ENCODE results near the gene AACS.

AACS gene

DNA sequence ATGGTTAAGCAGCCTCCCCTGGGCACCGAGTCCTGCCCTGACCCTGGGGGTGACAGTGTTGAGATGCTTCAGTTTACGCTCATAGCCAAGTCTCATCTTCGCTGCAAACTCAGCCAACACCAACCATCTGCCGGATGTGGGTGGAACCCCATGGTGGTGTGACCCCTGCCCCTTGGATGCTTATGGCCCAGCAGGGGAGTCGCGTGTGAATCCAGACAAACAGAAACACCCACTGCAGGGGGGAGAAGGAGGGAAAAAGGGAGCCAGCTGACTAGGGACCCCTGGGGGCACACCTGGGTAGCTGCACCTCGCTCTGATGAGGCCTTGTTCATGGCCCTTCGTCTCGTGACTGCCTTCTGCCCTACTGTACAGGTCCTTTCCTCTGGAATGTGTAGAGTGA lies 23.8 kb downstream of the AACS start:
- TF ChIP-seq SIN3A (IDR thresholded peaks at IDR 0.05; ENCODE audit: borderline replicate concordance, insufficient read depth, low read length), result no peak
- TF ChIP-seq, protein P1, sequence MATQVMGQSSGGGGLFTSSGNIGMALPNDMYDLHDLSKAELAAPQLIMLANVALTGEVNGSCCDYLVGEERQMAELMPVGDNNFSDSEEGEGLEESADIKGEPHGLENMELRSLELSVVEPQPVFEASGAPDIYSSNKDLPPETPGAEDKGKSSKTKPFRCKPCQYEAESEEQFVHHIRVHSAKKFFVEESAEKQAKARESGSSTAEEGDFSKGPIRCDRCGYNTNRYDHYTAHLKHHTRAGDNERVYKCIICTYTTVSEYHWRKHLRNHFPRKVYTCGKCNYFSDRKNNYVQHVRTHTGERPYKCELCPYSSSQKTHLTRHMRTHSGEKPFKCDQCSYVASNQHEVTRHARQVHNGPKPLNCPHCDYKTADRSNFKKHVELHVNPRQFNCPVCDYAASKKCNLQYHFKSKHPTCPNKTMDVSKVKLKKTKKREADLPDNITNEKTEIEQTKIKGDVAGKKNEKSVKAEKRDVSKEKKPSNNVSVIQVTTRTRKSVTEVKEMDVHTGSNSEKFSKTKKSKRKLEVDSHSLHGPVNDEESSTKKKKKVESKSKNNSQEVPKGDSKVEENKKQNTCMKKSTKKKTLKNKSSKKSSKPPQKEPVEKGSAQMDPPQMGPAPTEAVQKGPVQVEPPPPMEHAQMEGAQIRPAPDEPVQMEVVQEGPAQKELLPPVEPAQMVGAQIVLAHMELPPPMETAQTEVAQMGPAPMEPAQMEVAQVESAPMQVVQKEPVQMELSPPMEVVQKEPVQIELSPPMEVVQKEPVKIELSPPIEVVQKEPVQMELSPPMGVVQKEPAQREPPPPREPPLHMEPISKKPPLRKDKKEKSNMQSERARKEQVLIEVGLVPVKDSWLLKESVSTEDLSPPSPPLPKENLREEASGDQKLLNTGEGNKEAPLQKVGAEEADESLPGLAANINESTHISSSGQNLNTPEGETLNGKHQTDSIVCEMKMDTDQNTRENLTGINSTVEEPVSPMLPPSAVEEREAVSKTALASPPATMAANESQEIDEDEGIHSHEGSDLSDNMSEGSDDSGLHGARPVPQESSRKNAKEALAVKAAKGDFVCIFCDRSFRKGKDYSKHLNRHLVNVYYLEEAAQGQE (IDR thresholded peaks at IDR 0.05; ENCODE audit: insufficient read depth in 1 of 2, low read depth in 2 of 2, low read length in 2 of 2), result no peak
- TF ChIP-seq POLR2AphosphoS5 (IDR thresholded peaks at IDR 0.05; ENCODE audit: low read depth, low read length), result no peak
- no peak for TF ChIP-seq FOXP2 (optimal IDR thresholded peaks at IDR 0.05; ENCODE audit: borderline replicate concordance, extremely low read depth, extremely low read length, insufficient read depth)
- TF ChIP-seq TAF1 (IDR thresholded peaks at IDR 0.05; ENCODE audit: borderline replicate concordance, insufficient read depth, low read length), result no peak

DNA sequence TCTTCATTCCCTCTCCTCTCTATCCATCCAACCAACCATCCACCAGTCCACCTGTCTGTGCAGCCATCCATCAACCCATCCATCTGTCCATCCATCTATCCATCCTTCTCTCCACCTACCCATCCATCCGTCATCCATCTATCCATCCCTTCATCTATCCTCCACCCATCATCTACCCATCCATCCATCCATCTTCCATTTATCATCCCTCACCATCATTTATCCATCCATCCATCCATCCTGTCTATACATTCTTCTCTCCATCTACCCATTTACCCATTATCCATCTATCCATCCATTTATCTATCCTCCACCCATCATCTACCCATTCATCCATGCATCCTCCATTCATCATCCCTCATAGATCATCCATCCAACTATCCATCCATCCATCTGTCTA lies 24.4 kb downstream of the AACS start:
- TF ChIP-seq FOXP2 (optimal IDR thresholded peaks at IDR 0.05; ENCODE audit: borderline replicate concordance, extremely low read depth, extremely low read length, insufficient read depth) (no peak), TAF1 (IDR thresholded peaks at IDR 0.05; ENCODE audit: borderline replicate concordance, insufficient read depth, low read length) (no peak), SIN3A (IDR thresholded peaks at IDR 0.05; ENCODE audit: borderline replicate concordance, insufficient read depth, low read length) (no peak), POLR2AphosphoS5 (IDR thresholded peaks at IDR 0.05; ENCODE audit: low read depth, low read length) (no peak)
- TF ChIP-seq, protein P1 (IDR thresholded peaks at IDR 0.05; ENCODE audit: insufficient read depth in 1 of 2, low read depth in 2 of 2, low read length in 2 of 2), result no peak

DNA sequence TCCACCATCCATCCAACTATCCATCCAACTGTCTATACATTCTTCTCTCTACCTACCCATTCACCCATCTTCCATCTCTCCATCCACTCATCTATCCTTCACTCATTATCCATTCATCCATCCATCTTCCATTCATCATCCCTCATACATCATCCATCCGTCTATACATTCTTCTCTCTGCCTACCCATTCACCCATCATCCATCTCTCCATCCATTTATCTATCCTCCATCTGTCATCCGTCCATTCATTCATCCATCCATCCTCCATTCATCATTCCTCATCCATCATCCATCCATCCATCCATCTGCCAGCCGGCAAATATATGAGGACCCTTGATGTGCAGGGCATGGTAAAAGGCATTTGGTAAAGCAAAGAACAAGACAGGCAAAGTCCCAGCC lies 25.2 kb downstream of the AACS start:
- no peak for TF ChIP-seq FOXP2 (optimal IDR thresholded peaks at IDR 0.05; ENCODE audit: borderline replicate concordance, extremely low read depth, extremely low read length, insufficient read depth)

DNA sequence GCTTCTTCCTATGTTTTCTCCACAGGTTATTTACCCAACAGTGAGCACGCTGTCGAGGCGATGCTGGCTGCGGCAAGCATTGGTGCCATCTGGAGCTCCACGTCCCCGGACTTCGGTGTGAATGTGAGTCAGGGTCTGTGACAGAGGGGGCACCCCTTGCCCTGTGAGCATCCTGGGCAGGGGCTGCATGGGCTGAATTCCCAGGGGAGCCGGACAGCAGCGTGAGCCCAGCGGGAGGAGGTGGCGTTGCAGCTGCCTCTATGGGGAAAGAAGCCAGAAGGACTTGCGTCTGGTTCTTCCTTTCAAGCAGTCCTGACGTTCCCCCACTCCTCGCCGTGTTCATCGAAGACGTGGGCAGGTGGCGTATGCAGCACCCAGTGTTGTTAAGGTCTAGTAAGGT lies 26.2 kb downstream of the AACS start:
- TF ChIP-seq TAF1 (IDR thresholded peaks at IDR 0.05; ENCODE audit: borderline replicate concordance, insufficient read depth, low read length) (no peak), POLR2AphosphoS5 (IDR thresholded peaks at IDR 0.05; ENCODE audit: low read depth, low read length) (no peak), SIN3A (IDR thresholded peaks at IDR 0.05; ENCODE audit: borderline replicate concordance, insufficient read depth, low read length) (no peak), FOXP2 (optimal IDR thresholded peaks at IDR 0.05; ENCODE audit: borderline replicate concordance, extremely low read depth, extremely low read length, insufficient read depth) (no peak)
- TF ChIP-seq, protein P1 (IDR thresholded peaks at IDR 0.05; ENCODE audit: insufficient read depth in 1 of 2, low read depth in 2 of 2, low read length in 2 of 2), result no peak

DNA sequence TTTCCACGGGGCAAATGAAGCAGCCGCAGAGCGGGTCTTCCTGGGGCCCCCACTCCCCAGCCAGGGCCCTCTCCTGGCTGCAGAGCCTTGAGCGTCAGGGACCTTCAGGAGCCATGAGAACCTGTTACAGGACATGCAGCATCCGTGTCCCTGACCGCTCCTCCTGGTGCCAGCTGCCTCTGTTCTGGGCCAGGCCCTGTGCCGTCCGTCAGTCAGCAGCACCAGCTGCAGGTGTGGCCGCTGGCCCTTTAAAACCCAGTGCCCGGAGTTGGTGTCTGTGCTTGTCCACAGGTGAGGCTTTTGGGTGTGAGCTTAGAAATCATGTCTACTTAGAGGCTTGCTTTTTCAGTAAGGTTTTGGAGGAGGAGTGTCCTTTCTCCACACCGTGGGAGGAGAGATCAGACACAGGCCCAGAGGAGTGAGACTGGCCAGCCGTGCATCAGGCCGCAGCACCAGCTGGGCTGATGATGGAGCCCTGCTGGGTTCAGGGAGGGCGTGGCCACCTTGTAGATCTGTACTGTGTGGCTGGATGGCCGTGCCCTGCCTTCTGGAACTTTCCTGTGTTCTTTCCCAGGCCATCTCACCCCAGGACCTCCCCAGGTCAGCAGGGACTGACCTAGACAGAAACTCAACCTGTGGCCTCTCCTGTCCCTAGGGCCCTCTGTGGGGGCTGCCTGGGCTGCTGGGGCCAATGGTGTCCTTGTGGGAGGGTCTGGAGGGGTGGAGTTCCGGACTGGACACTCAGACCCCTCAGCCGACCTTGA lies 27.1 kb downstream of the AACS start:
- TF ChIP-seq TAF1 (IDR thresholded peaks at IDR 0.05; ENCODE audit: borderline replicate concordance, insufficient read depth, low read length) (no peak), POLR2AphosphoS5 (IDR thresholded peaks at IDR 0.05; ENCODE audit: low read depth, low read length) (no peak), SIN3A (IDR thresholded peaks at IDR 0.05; ENCODE audit: borderline replicate concordance, insufficient read depth, low read length) (no peak), FOXP2 (optimal IDR thresholded peaks at IDR 0.05; ENCODE audit: borderline replicate concordance, extremely low read depth, extremely low read length, insufficient read depth) (no peak)
- TF ChIP-seq, protein P1 (IDR thresholded peaks at IDR 0.05; ENCODE audit: insufficient read depth in 1 of 2, low read depth in 2 of 2, low read length in 2 of 2), result no peak

All from PFSK-1 (cell line).